Calu3 (cell line): ENCODE data around the gene HIVEP2. TPM values are rescaled to one million over a fixed set of nuclear protein-coding genes. Genes with fewer than 3 reads are reported as not detected.
A peak's percentile ranks its signal among the peaks of the same experiment; 100 is the strongest.

Source experiments
- BruUV-seq: library from RNA; stranded (reverse); fragments of 400-500 nt; replicated peaks from 2 replicates; lab custom pipeline; 2021; lab: Mats Ljungman, UMichigan
- CTCF ChIA-PET: fragments of 300-600 bp; sonication (Branson Sonifier 250); formaldehyde crosslinking; loops from one replicate; lab custom pipeline; 2022; ENCODE audit warnings: antibody characterized with exemption; lab: Charles Lee
- DNase-seq: peaks from one replicate; pipeline ENCODE4 v3.0.0; 2022
- H3K27ac Mint-ChIP-seq: one replicate; pipeline ENCODE4 v1.8.0; 2022; ENCODE audit warnings: mixed read lengths; ENCODE audit not compliant: unreplicated experiment
- H3K27me3 Mint-ChIP-seq: one replicate; pipeline ENCODE4 v1.8.0; 2022; ENCODE audit warnings: mixed read lengths; ENCODE audit not compliant: unreplicated experiment
- H3K36me3 Mint-ChIP-seq: one replicate; pipeline ENCODE4 v1.8.0; 2022; ENCODE audit warnings: mild to moderate bottlenecking, moderate library complexity, mixed read lengths; ENCODE audit not compliant: insufficient read depth, unreplicated experiment
- H3K4me1 Mint-ChIP-seq: one replicate; pipeline ENCODE4 v1.8.0; 2022; ENCODE audit warnings: mild to moderate bottlenecking, low read depth, mixed read lengths; ENCODE audit not compliant: unreplicated experiment
- H3K4me3 Mint-ChIP-seq: one replicate; pipeline ENCODE4 v1.8.0; 2022; ENCODE audit warnings: mild to moderate bottlenecking, low read depth, moderate library complexity, mixed read lengths; ENCODE audit not compliant: unreplicated experiment
- H3K9me3 Mint-ChIP-seq: one replicate; pipeline ENCODE4 v1.8.0; 2022; ENCODE audit warnings: low read depth, mixed read lengths; ENCODE audit not compliant: unreplicated experiment
- intact Hi-C: fragments of 100-400 bp; cut with micrococcal nuclease; formaldehyde crosslinking; loops from one replicate; pipeline ENCODE4 v1.10.0; 2022; ENCODE audit not compliant: unreplicated experiment
- total RNA-seq: library from RNA; stranded (reverse); gene quantifications from 2 replicates; pipeline ENCODE4 v1.2.3, GENCODE V29; 2022
- TF ChIP-seq, protein P1 (sequence below): fragments of 200-600 bp; IDR thresholded peaks from one replicate; pipeline ENCODE4 v1.8.0; 2022; ENCODE audit warnings: antibody characterized with exemption; ENCODE audit not compliant: unreplicated experiment

Gene HIVEP2
- total RNA-seq, 1 experiment from 2014 or later, result 18.4 TPM

DNA sequence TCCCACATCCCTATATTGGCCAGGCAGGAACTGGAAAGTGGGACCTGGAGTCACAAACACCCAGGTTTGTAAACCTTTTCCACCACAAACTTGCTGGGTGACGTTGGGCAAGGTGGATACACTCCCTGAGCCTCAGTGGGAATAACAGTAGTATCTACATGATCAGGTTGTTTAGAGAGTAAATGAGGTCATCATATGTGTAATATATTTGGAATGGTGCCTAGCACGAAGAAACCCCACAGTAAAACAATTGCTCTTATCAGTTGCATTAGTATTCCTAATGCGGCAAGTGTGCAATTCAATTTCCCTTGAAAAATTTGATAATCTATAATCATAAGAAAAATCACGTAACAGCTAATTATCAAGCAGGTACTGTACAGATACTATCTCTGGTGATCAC, 51.9 kb downstream of the HIVEP2 start:
- Mint-ChIP-seq H3K27me3 (no peaks in the 10 kb centered on the region), H3K9me3 (no peaks in the 10 kb centered on the region), H3K27ac (no peak overlapping the region), H3K4me3 (no peak overlapping the region), H3K4me1 (peaks cover 25% of the 10 kb centered on the region), H3K36me3 (no peaks in the 10 kb centered on the region)
- intact Hi-C loops, result no loop called here
- CTCF ChIA-PET, result no interaction called here
- no peak for DNase-seq
- TF ChIP-seq, protein P1, sequence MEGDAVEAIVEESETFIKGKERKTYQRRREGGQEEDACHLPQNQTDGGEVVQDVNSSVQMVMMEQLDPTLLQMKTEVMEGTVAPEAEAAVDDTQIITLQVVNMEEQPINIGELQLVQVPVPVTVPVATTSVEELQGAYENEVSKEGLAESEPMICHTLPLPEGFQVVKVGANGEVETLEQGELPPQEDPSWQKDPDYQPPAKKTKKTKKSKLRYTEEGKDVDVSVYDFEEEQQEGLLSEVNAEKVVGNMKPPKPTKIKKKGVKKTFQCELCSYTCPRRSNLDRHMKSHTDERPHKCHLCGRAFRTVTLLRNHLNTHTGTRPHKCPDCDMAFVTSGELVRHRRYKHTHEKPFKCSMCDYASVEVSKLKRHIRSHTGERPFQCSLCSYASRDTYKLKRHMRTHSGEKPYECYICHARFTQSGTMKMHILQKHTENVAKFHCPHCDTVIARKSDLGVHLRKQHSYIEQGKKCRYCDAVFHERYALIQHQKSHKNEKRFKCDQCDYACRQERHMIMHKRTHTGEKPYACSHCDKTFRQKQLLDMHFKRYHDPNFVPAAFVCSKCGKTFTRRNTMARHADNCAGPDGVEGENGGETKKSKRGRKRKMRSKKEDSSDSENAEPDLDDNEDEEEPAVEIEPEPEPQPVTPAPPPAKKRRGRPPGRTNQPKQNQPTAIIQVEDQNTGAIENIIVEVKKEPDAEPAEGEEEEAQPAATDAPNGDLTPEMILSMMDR, result no peak
- BruUV-seq, result no TSS peak

DNA sequence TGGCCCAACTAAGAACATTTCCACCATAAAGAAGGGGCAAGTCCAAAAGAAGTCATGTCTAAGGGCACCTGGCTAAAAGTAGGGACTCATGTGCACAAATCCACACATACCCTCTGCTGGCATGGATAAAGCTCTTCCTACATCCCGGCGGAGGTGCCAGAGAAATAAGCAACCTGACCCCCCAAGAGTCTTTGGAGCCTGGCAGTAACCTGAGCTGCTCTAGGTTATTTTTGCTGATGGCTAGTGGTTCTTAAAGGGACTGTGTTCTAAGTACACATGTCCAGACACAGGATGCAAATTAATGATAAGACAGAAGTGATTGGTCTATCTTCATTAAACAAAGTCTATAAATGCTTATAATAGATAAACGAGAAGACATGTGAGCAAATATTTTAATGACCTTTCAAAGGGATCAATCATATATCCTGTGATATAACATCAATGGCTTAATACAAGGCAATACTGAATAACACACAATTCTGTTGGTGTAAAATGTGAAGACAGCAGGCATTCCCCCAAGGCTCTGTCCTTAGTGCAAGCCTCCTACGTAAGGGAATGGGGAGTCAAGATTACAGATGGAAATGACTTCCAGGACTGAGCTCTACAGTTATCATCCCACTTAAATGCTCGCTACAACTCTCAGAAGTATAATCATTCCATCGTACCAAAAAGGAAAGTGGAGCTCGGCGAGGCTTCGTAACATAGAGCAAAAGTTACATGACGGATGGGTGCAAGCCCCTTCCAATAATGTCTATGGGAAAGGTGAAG, 52.5 kb downstream of the HIVEP2 start:
- Mint-ChIP-seq H3K4me1 (peaks cover 25% of the 10 kb centered on the region), H3K9me3 (no peaks in the 10 kb centered on the region), H3K27me3 (no peaks in the 10 kb centered on the region), H3K27ac (no peak overlapping the region), H3K4me3 (no peak overlapping the region), H3K36me3 (no peaks in the 10 kb centered on the region)
- no peak for DNase-seq
- BruUV-seq, result no TSS peak
- CTCF ChIA-PET, result no interaction called here
- intact Hi-C loops, result no loop called here
- TF ChIP-seq, protein P1, result no peak

DNA sequence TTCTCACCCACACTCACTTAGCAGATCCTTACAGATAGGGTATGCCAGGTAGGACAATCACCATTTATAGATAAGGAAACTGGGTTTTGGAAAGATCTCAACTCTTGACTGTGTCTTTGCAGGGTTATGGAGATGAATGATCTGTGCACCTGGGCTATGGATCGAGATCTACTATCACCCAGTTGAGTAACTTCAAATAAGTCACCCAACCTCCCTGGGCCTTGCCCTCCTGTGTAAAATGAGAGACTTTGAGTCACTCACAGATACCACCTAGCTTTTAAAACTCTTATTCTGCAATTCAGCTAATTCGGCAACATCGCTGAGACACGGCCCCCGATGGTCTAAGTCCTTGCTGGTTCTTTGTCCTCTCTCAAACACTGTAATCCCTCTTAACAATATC, 53.5 kb downstream of the HIVEP2 start:
- TF ChIP-seq, protein P1, result no peak
- Mint-ChIP-seq H3K4me1 (peaks cover 34% of the 10 kb centered on the region), H3K9me3 (no peaks in the 10 kb centered on the region), H3K36me3 (peaks cover 6% of the 10 kb centered on the region), H3K27ac (no peak overlapping the region), H3K27me3 (no peaks in the 10 kb centered on the region), H3K4me3 (no peak overlapping the region)
- no TSS peak for BruUV-seq
- DNase-seq, result no peak
- CTCF ChIA-PET, result no interaction called here
- intact Hi-C loops, result no loop called here

DNA sequence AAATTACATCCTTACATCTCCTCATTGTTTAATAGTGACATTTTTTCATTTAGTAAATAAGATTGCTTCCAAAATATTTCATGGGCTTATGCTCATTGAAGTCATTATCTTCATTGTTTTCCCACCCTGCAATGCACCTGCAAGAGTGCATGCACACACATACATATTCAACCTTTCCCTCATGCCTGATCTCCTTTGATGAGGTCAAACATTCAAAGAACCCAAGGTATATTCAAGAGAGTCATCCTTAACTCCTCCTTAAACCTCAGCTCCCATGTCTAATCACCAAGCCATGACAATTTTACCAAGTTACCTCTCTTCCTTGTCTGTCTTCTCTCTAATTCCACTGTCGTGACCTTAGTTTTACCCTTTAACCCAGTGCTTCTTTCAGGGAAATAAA, 56.5 kb downstream of the HIVEP2 start:
- BruUV-seq, result no TSS peak
- no peak overlapping the region for H3K4me3 Mint-ChIP-seq
- CTCF ChIA-PET, result no interaction called here
- no peaks in the 10 kb centered on the region for H3K9me3 Mint-ChIP-seq
- intact Hi-C loops, result loop anchor here (5.0 kb wide), 3 partner anchors 36 to 196 kb away; no protein-coding TSS in a partner anchor
- no peak for DNase-seq
- H3K27me3 Mint-ChIP-seq, result no peaks in the 10 kb centered on the region
- peaks cover 18% of the 10 kb centered on the region for H3K36me3 Mint-ChIP-seq
- peak overlapping the region; percentile 29 for H3K27ac Mint-ChIP-seq
- TF ChIP-seq, protein P1, result no peak
- H3K4me1 Mint-ChIP-seq, result peaks cover 52% of the 10 kb centered on the region
